SK-N-MC (cell line): ENCODE data around the gene ZFAND3.

ENCODE experiments used
- DNase-seq: peaks from one replicate; pipeline ENCODE4 v3.0.0-alpha.2; 2011; ENCODE audit warnings: low read depth, low spot score
- H3K27ac ChIP-seq: fragments of 200-600 bp; sonication (generic); 2 replicates; pipeline ENCODE4 v1.5.1; 2016; ENCODE audit warnings: mixed run types
- H3K36me3 ChIP-seq: fragments of 200-600 bp; sonication (generic); 2 replicates; pipeline ENCODE4 v1.6.1; 2017; ENCODE audit warnings: antibody characterized with exemption, low read length, mixed read lengths; ENCODE audit not compliant: insufficient read depth
- H3K4me3 ChIP-seq: fragments of 200-600 bp; sonication (generic); 2 replicates; pipeline ENCODE4 v1.5.1; 2016
- H3K9ac ChIP-seq: fragments of 200-600 bp; sonication (generic); 2 replicates; pipeline ENCODE4 v1.8.0; 2017; ENCODE audit warnings: mixed run types, mixed read lengths; ENCODE audit not compliant: insufficient read length
- H3K9me3 ChIP-seq: fragments of 200-600 bp; sonication (generic); 2 replicates; pipeline ENCODE4 v1.6.1; 2017; ENCODE audit warnings: low read depth, mild to moderate bottlenecking, antibody characterized with exemption, low read length, moderate library complexity, mixed read lengths
- EZH2 ChIP-seq: fragments of 200-600 bp; sonication (generic); IDR thresholded peaks from one replicate; pipeline ENCODE4 v1.6.1; 2017; ENCODE audit warnings: antibody characterized with exemption
- FOXP2 ChIP-seq: optimal IDR thresholded peaks from 2 replicates; pipeline ENCODE3; 2011; ENCODE audit warnings: mild to moderate bottlenecking, moderate library complexity; ENCODE audit not compliant: insufficient read depth; ENCODE audit errors: extremely low read length, control extremely low read depth
- POLR2AphosphoS5 ChIP-seq: IDR thresholded peaks from 2 replicates; pipeline ENCODE4 v1.6.1; 2012; ENCODE audit warnings: mild to moderate bottlenecking, low read depth, low read length, borderline replicate concordance

Gene ZFAND3

GRCh38 chr6:38184585-38185080 lies 365.1 kb downstream of the ZFAND3 start:
- Histone ChIP-seq H3K4me3 (no peak overlapping the region), H3K27ac (no peak overlapping the region), H3K36me3 (no peaks in the 10 kb centered on the region), H3K9me3 (no peaks in the 10 kb centered on the region), H3K9ac (no peak overlapping the region)
- TF ChIP-seq EZH2 (no peak), POLR2AphosphoS5 (no peak), FOXP2 (no peak)
- DNase-seq, result no peak

GRCh38 chr6:38185244-38185643 lies 365.7 kb downstream of the ZFAND3 start:
- no peak overlapping the region for H3K9ac ChIP-seq
- H3K36me3 ChIP-seq, result no peaks in the 10 kb centered on the region
- H3K4me3 ChIP-seq, result no peak overlapping the region
- no peak for DNase-seq
- no peaks in the 10 kb centered on the region for H3K9me3 ChIP-seq
- H3K27ac ChIP-seq, result no peak overlapping the region
- TF ChIP-seq FOXP2 (no peak), POLR2AphosphoS5 (no peak), EZH2 (no peak)

DNA sequence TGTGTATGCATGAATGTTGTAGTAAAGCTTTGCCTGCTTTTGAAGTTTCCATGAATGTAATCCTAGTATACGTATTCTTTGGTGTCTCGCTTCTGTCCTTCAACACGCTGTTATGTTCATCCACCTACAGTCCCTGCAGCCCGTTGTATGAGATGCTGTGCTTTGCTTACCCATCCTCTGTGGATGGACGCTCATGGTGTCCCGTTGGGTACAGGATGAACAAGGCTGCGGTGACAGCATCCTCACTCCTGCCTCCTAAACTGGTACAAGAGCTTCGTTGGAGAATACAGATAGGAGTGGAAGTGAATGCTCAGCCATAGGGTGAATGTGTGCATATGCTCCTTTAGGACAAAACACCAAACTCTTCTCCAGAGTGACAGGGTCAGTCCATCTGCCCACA lies 366.2 kb downstream of the ZFAND3 start:
- no peak for DNase-seq

GRCh38 chr6:38187325-38187724 lies 367.8 kb downstream of the ZFAND3 start:
- no peak overlapping the region for H3K9ac ChIP-seq
- no peaks in the 10 kb centered on the region for H3K9me3 ChIP-seq
- no peak overlapping the region for H3K27ac ChIP-seq
- H3K4me3 ChIP-seq, result no peak overlapping the region
- H3K36me3 ChIP-seq, result no peaks in the 10 kb centered on the region
- DNase-seq, result no peak
- TF ChIP-seq EZH2 (no peak), POLR2AphosphoS5 (no peak), FOXP2 (no peak)

More for the DNA sequence above, 366.2 kb downstream of the ZFAND3 start:
- TF ChIP-seq POLR2AphosphoS5 (no peak), EZH2 (no peak), FOXP2 (no peak)
- Histone ChIP-seq H3K9ac (no peak overlapping the region), H3K9me3 (no peaks in the 10 kb centered on the region), H3K27ac (no peak overlapping the region), H3K4me3 (no peak overlapping the region), H3K36me3 (no peaks in the 10 kb centered on the region)

- TF ChIP-seq POLR2AphosphoS5 (no peak), EZH2 (no peak), FOXP2 (no peak)
- no peak overlapping the region for H3K9ac ChIP-seq
- no peak overlapping the region for H3K27ac ChIP-seq
- no peak overlapping the region for H3K4me3 ChIP-seq
- no peaks in the 10 kb centered on the region for H3K36me3 ChIP-seq
- H3K9me3 ChIP-seq, result no peaks in the 10 kb centered on the region
- no peak for DNase-seq
Measured at GRCh38 chr6:38187811-38188590, 368.5 kb downstream of the ZFAND3 start.

DNA sequence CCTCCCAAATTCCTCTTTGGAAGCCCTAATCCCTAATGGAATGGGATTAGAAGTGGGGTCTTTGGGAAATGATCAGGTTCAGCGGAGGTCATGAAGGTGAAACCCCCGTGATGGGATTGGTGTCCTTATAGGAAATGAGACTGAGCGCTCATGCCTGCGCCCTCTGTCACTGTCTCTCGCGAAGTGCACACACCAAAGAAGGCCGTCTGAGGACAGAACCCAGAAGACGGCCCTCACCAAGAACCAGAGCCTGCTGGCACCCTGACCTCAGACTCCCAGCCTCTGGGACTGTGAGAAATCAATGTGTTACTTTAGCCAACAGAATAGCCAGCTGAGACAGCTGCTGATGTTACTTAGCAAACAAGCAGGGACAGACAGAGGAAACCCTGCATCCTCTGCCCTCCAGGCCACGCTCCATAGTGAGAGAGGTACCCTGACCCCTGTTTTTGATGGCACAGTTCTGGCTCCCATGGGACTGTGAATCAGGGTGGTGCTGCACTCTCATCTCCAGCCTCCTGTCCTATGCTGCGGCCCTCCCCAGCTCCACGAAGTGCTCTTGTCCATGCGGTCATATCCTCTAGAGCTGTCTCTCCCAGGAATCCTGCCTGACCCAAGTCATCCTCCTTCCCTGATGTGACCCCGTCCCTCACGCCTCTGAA lies 369.3 kb downstream of the ZFAND3 start:
- Histone ChIP-seq H3K9ac (no peak overlapping the region), H3K4me3 (no peak overlapping the region), H3K9me3 (no peaks in the 10 kb centered on the region), H3K27ac (no peak overlapping the region), H3K36me3 (no peaks in the 10 kb centered on the region)
- no peak for DNase-seq
- TF ChIP-seq FOXP2, result no peak
- TF ChIP-seq POLR2AphosphoS5, result no peak
- no peak for TF ChIP-seq EZH2

DNA sequence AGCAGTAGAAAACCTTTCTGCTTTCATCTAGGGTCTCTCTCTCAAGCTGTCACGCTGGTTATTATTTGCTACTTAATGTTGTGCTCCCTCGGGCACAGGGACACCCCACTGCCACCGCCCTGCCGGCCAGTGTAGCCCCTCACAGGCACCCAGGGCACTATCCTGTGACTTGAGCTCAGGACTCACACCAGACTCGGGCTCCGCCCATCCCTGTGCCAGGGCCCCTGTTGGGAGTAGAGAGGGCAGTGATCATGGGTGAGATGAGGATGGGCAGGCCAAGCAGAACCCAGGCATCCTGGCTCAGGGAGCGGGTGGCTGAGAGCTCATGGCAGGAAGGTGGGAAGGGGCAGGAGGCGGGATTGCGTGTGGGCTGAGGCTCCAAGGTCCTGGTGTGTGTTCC lies 371.9 kb downstream of the ZFAND3 start:
- Histone ChIP-seq H3K9me3 (no peaks in the 10 kb centered on the region), H3K27ac (no peak overlapping the region), H3K9ac (no peak overlapping the region), H3K36me3 (no peaks in the 10 kb centered on the region), H3K4me3 (no peak overlapping the region)
- no peak for TF ChIP-seq EZH2
- TF ChIP-seq POLR2AphosphoS5, result no peak
- no peak for TF ChIP-seq FOXP2
- DNase-seq, result no peak

DNA sequence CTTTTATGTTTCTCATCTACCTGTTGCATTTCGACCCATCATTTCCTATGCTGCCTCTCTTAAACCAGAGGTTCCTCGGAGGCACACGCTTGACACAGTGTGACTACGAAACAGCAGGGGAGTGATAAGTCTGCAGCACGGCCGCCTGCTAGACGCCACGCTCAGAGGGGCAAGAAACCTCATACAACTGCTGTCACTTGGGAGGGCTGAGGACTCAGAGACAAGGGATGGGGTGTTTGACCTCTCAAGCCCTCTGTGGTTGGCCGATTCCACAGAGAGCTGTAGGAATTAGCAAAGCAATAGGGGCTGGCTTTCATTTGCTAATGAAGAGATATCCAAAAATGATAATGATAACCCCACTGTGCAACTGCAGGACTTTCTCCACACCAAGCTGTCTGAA lies 372.5 kb downstream of the ZFAND3 start:
- TF ChIP-seq FOXP2 (no peak), EZH2 (no peak), POLR2AphosphoS5 (no peak)
- Histone ChIP-seq H3K9ac (no peak overlapping the region), H3K9me3 (no peaks in the 10 kb centered on the region), H3K27ac (no peak overlapping the region), H3K36me3 (no peaks in the 10 kb centered on the region), H3K4me3 (no peak overlapping the region)
- no peak for DNase-seq
